Measurements from ENCODE around the gene TRPM3.

TRPM3 gene

GRCh38 chr9:70590315-70590677, 531.1 kb downstream of the TRPM3 start:
- Histone ChIP-seq H3K9ac (ENCODE audit: low read length) (no peak overlapping the region), H3K36me3 (replicated peaks; ENCODE audit: insufficient read depth, low read length) (no peaks in the 10 kb centered on the region), H3K4me1 (ENCODE audit: low read length) (no peaks in the 10 kb centered on the region), H3K9me2 (replicated peaks; ENCODE audit: insufficient read depth, low read length) (no peaks in the 10 kb centered on the region), H3K27me3 (replicated peaks; ENCODE audit: insufficient read depth, low read length) (no peaks in the 10 kb centered on the region), H3F3A (ENCODE audit: insufficient read depth, low read length) (no peaks in the 10 kb centered on the region), H2AFZ (ENCODE audit: low read length) (no peak overlapping the region), H3K27ac (ENCODE audit: low read length) (no peak overlapping the region), H4K20me1 (ENCODE audit: insufficient read depth, low read length) (no peaks in the 10 kb centered on the region), H3K9me3 (replicated peaks; ENCODE audit: insufficient read depth, low read length) (no peaks in the 10 kb centered on the region), H3K4me2 (ENCODE audit: low read depth, low read length) (no peak overlapping the region), H3K4me3 (ENCODE audit: low read length) (no peak overlapping the region), H3K79me2 (ENCODE audit: low read length) (no peaks in the 10 kb centered on the region)
- DNase-seq, result no peak
- no peak for TF ChIP-seq EZH2phosphoT487 (IDR thresholded peaks at IDR 0.05; ENCODE audit: low read length)
- TF ChIP-seq EZH2 (optimal IDR thresholded peaks at IDR 0.05; ENCODE audit: low read depth, low read length), result no peak
- no peak for TF ChIP-seq CTCF (IDR thresholded peaks at IDR 0.05; ENCODE audit: low read length)

GRCh38 chr9:70589571-70590314, 531.7 kb downstream of the TRPM3 start:
- Histone ChIP-seq H3K79me2 (ENCODE audit: low read length) (no peaks in the 10 kb centered on the region), H3K4me3 (ENCODE audit: low read length) (no peak overlapping the region), H4K20me1 (ENCODE audit: insufficient read depth, low read length) (no peaks in the 10 kb centered on the region), H3K9ac (ENCODE audit: low read length) (no peak overlapping the region), H3K4me1 (ENCODE audit: low read length) (no peaks in the 10 kb centered on the region), H3K9me2 (replicated peaks; ENCODE audit: insufficient read depth, low read length) (no peaks in the 10 kb centered on the region), H3K9me3 (replicated peaks; ENCODE audit: insufficient read depth, low read length) (no peaks in the 10 kb centered on the region), H3K27ac (ENCODE audit: low read length) (no peak overlapping the region), H3K36me3 (replicated peaks; ENCODE audit: insufficient read depth, low read length) (no peaks in the 10 kb centered on the region), H3K27me3 (replicated peaks; ENCODE audit: insufficient read depth, low read length) (no peaks in the 10 kb centered on the region), H2AFZ (ENCODE audit: low read length) (no peak overlapping the region), H3K4me2 (ENCODE audit: low read depth, low read length) (no peak overlapping the region), H3F3A (ENCODE audit: insufficient read depth, low read length) (no peaks in the 10 kb centered on the region)
- TF ChIP-seq EZH2 (optimal IDR thresholded peaks at IDR 0.05; ENCODE audit: low read depth, low read length) (no peak), EZH2phosphoT487 (IDR thresholded peaks at IDR 0.05; ENCODE audit: low read length) (no peak), CTCF (IDR thresholded peaks at IDR 0.05; ENCODE audit: low read length) (no peak)
- DNase-seq, result no peak

GRCh38 chr9:70588999-70589398, 532.4 kb downstream of the TRPM3 start:
- no peaks in the 10 kb centered on the region for H3K4me1 ChIP-seq (ENCODE audit: low read length)
- H2AFZ ChIP-seq (ENCODE audit: low read length), result no peak overlapping the region
- H3F3A ChIP-seq (ENCODE audit: insufficient read depth, low read length), result no peaks in the 10 kb centered on the region
- H3K79me2 ChIP-seq (ENCODE audit: low read length), result no peaks in the 10 kb centered on the region
- H3K27ac ChIP-seq (ENCODE audit: low read length), result no peak overlapping the region
- no peak overlapping the region for H3K4me2 ChIP-seq (ENCODE audit: low read depth, low read length)
- no peaks in the 10 kb centered on the region for H3K9me2 ChIP-seq (replicated peaks; ENCODE audit: insufficient read depth, low read length)
- no peaks in the 10 kb centered on the region for H3K9me3 ChIP-seq (replicated peaks; ENCODE audit: insufficient read depth, low read length)
- TF ChIP-seq CTCF (IDR thresholded peaks at IDR 0.05; ENCODE audit: low read length), result no peak
- no peak for TF ChIP-seq EZH2 (optimal IDR thresholded peaks at IDR 0.05; ENCODE audit: low read depth, low read length)
- TF ChIP-seq EZH2phosphoT487 (IDR thresholded peaks at IDR 0.05; ENCODE audit: low read length), result no peak
- DNase-seq, result no peak
- no peaks in the 10 kb centered on the region for H3K27me3 ChIP-seq (replicated peaks; ENCODE audit: insufficient read depth, low read length)
- no peak overlapping the region for H3K9ac ChIP-seq (ENCODE audit: low read length)
- H4K20me1 ChIP-seq (ENCODE audit: insufficient read depth, low read length), result no peaks in the 10 kb centered on the region
- no peaks in the 10 kb centered on the region for H3K36me3 ChIP-seq (replicated peaks; ENCODE audit: insufficient read depth, low read length)
- H3K4me3 ChIP-seq (ENCODE audit: low read length), result no peak overlapping the region
